WTC11 (cell line): ENCODE results near the gene FMR1NB.

Source experiments
- PREB ChIP-seq: sonication (generic); formaldehyde crosslinking; IDR thresholded peaks from 2 replicates; pipeline ENCODE4 v1.8.1; 2022; ENCODE audit warnings: mild to moderate bottlenecking, missing genetic modification reagents, moderate library complexity, borderline replicate concordance
- SP1 ChIP-seq: sonication (generic); formaldehyde crosslinking; conservative IDR thresholded peaks from 2 replicates; pipeline ENCODE4 v1.8.1; 2022; ENCODE audit warnings: missing genetic modification reagents
- ZNF121 ChIP-seq: sonication (generic); formaldehyde crosslinking; IDR thresholded peaks from 2 replicates; pipeline ENCODE4 v1.8.0; 2023; ENCODE audit warnings: missing genetic modification reagents

GRCh38 chrX:147935156-147935758 is 45.9 kb upstream of the FMR1NB start:
- TF ChIP-seq ZNF121 (CRISPR knock-in tag) (no peak), PREB (CRISPR knock-in tag) (no peak), SP1 (CRISPR knock-in tag) (no peak)
